ENCODE measurements around the gene DHRSX.
A peak's percentile ranks its signal among the peaks of the same experiment; 100 is the strongest.

Gene DHRSX
- 9.5 to 17.5 (median 14.1) reads per million in 9 experiments for total RNA-seq

- no peaks in the 10 kb centered on the region for H3K9me3 Mint-ChIP-seq
- H3K4me3 Mint-ChIP-seq: peak within 1 kb of the TSS; percentile 81
- peaks cover 13% of the 10 kb centered on the region for H3K36me3 Mint-ChIP-seq (ENCODE audit: insufficient read depth)
- peak; percentile 78 for ATAC-seq (replicated peaks)
- H3K27me3 Mint-ChIP-seq: no peaks in the 10 kb centered on the region
- peak in 2 of 3 experiments; percentile 19 to 44 for DNase-seq
- H3K4me1 Mint-ChIP-seq (ENCODE audit: low read depth in 2 of 2): peaks cover 15 to 40% of the 10 kb centered on the region in 2 donors
- peak within 1 kb of the TSS; percentile 95 to 96 for H3K27ac Mint-ChIP-seq
These were observed at the start of gene DHRSX, which contains the start of gene ZBED1 for GRCh38 chrX:2500803-2501558. Gene DHRSX (minus strand): TSS chrX:2500976. CDS start chrX:2500925, 51 bp downstream. Gene ZBED1 (minus strand): TSS chrX:2500976. CDS start chrX:2490719, 10,257 bp downstream.

GRCh38 chrX:2549876-2550275 lies 49.1 kb upstream of the DHRSX start:
- Mint-ChIP-seq H3K4me3 (no peak overlapping the region), H3K36me3 (ENCODE audit: insufficient read depth) (no peaks in the 10 kb centered on the region), H3K27me3 (peaks cover 24 to 27% of the 10 kb centered on the region in 2 donors), H3K4me1 (ENCODE audit: low read depth in 2 of 2) (no peaks in the 10 kb centered on the region), H3K27ac (no peak overlapping the region), H3K9me3 (no peaks in the 10 kb centered on the region)
- DNase-seq (no peak), ATAC-seq (replicated peaks) (no peak)

- H3K27me3 Mint-ChIP-seq: peaks cover 14 to 29% of the 10 kb centered on the region in 2 donors
- no peak overlapping the region for H3K27ac Mint-ChIP-seq
- H3K9me3 Mint-ChIP-seq: no peaks in the 10 kb centered on the region
- DNase-seq (no peak), ATAC-seq (replicated peaks) (no peak)
- H3K36me3 Mint-ChIP-seq (ENCODE audit: insufficient read depth): no peaks in the 10 kb centered on the region
- no peak overlapping the region for H3K4me3 Mint-ChIP-seq
- no peaks in the 10 kb centered on the region for H3K4me1 Mint-ChIP-seq (ENCODE audit: low read depth in 2 of 2)
These were observed 48.1 kb upstream of the DHRSX start for GRCh38 chrX:2548711-2549423.

- Mint-ChIP-seq H3K4me1 (ENCODE audit: low read depth in 2 of 2) (no peaks in the 10 kb centered on the region), H3K4me3 (no peak overlapping the region), H3K27ac (no peak overlapping the region), H3K36me3 (ENCODE audit: insufficient read depth) (no peaks in the 10 kb centered on the region), H3K9me3 (no peaks in the 10 kb centered on the region), H3K27me3 (peaks cover 10 to 27% of the 10 kb centered on the region in 2 donors)
- ATAC-seq (replicated peaks) (no peak), DNase-seq (no peak)
These were observed 47.0 kb upstream of the DHRSX start for GRCh38 chrX:2547736-2548135.

GRCh38 chrX:2546496-2546895 lies 45.7 kb upstream of the DHRSX start:
- ATAC-seq (replicated peaks) (no peak), DNase-seq (no peak)
- Mint-ChIP-seq H3K27me3 (peaks cover 20 to 30% of the 10 kb centered on the region in 2 donors), H3K9me3 (no peaks in the 10 kb centered on the region), H3K36me3 (ENCODE audit: insufficient read depth) (no peaks in the 10 kb centered on the region), H3K4me1 (ENCODE audit: low read depth in 2 of 2) (no peaks in the 10 kb centered on the region), H3K27ac (no peak overlapping the region), H3K4me3 (no peak overlapping the region)

GRCh38 chrX:2545144-2545543 lies 44.4 kb upstream of the DHRSX start:
- H3K9me3 Mint-ChIP-seq: no peaks in the 10 kb centered on the region
- no peak overlapping the region for H3K4me3 Mint-ChIP-seq
- ATAC-seq (replicated peaks) (no peak), DNase-seq (no peak)
- H3K27ac Mint-ChIP-seq: no peak overlapping the region
- no peaks in the 10 kb centered on the region for H3K36me3 Mint-ChIP-seq (ENCODE audit: insufficient read depth)
- peaks cover 15 to 30% of the 10 kb centered on the region in 2 donors for H3K27me3 Mint-ChIP-seq
- no peaks in the 10 kb centered on the region for H3K4me1 Mint-ChIP-seq (ENCODE audit: low read depth in 2 of 2)

- peaks cover 11 to 27% of the 10 kb centered on the region in 2 donors for H3K27me3 Mint-ChIP-seq
These were observed 42.2 kb upstream of the DHRSX start for GRCh38 chrX:2542826-2543521.

GRCh38 chrX:2541603-2542002 lies 40.8 kb upstream of the DHRSX start:
- DNase-seq (no peak), ATAC-seq (replicated peaks) (no peak)
- H3K4me1 Mint-ChIP-seq (ENCODE audit: low read depth in 2 of 2): no peaks in the 10 kb centered on the region
- no peak overlapping the region for H3K27ac Mint-ChIP-seq
- no peak overlapping the region for H3K4me3 Mint-ChIP-seq
- H3K36me3 Mint-ChIP-seq (ENCODE audit: insufficient read depth): no peaks in the 10 kb centered on the region
- H3K27me3 Mint-ChIP-seq: peaks cover 11 to 31% of the 10 kb centered on the region in 2 donors
- no peaks in the 10 kb centered on the region for H3K9me3 Mint-ChIP-seq

More at GRCh38 chrX:2542826-2543521, 42.2 kb upstream of the DHRSX start:
- no peaks in the 10 kb centered on the region for H3K4me1 Mint-ChIP-seq (ENCODE audit: low read depth in 2 of 2)
- no peaks in the 10 kb centered on the region for H3K9me3 Mint-ChIP-seq
- no peak overlapping the region for H3K27ac Mint-ChIP-seq
- no peak for DNase-seq
- no peaks in the 10 kb centered on the region for H3K36me3 Mint-ChIP-seq (ENCODE audit: insufficient read depth)
- no peak for ATAC-seq (replicated peaks)
- H3K4me3 Mint-ChIP-seq: no peak overlapping the region

GRCh38 chrX:2540426-2540947 lies 39.7 kb upstream of the DHRSX start:
- no peak for DNase-seq
- H3K4me1 Mint-ChIP-seq (ENCODE audit: low read depth in 2 of 2): no peaks in the 10 kb centered on the region
- no peak overlapping the region for H3K4me3 Mint-ChIP-seq
- no peak overlapping the region for H3K27ac Mint-ChIP-seq
- ATAC-seq (replicated peaks): no peak
- H3K36me3 Mint-ChIP-seq (ENCODE audit: insufficient read depth): no peaks in the 10 kb centered on the region
- no peaks in the 10 kb centered on the region for H3K9me3 Mint-ChIP-seq
- peaks cover 11 to 31% of the 10 kb centered on the region in 2 donors for H3K27me3 Mint-ChIP-seq

GRCh38 chrX:2539586-2539985 lies 38.8 kb upstream of the DHRSX start:
- no peaks in the 10 kb centered on the region for H3K9me3 Mint-ChIP-seq

GRCh38 chrX:2538031-2538757 lies 37.4 kb upstream of the DHRSX start:
- DNase-seq: no peak

More at GRCh38 chrX:2539586-2539985, 38.8 kb upstream of the DHRSX start:
- H3K27me3 Mint-ChIP-seq: peaks cover 11 to 30% of the 10 kb centered on the region in 2 donors
- H3K27ac Mint-ChIP-seq: no peak overlapping the region
- no peaks in the 10 kb centered on the region for H3K36me3 Mint-ChIP-seq (ENCODE audit: insufficient read depth)
- no peak overlapping the region for H3K4me3 Mint-ChIP-seq
- H3K4me1 Mint-ChIP-seq (ENCODE audit: low read depth in 2 of 2): no peaks in the 10 kb centered on the region
- no peak for ATAC-seq (replicated peaks)
- no peak for DNase-seq

GRCh38 chrX:2536974-2537373 lies 36.2 kb upstream of the DHRSX start:
- H3K4me1 Mint-ChIP-seq (ENCODE audit: low read depth in 2 of 2): no peaks in the 10 kb centered on the region
- no peaks in the 10 kb centered on the region for H3K9me3 Mint-ChIP-seq
- ATAC-seq (replicated peaks) (no peak), DNase-seq (no peak)
- no peak overlapping the region for H3K4me3 Mint-ChIP-seq
- H3K27ac Mint-ChIP-seq: no peak overlapping the region
- H3K27me3 Mint-ChIP-seq: peaks cover 5 to 23% of the 10 kb centered on the region in 2 donors
- no peaks in the 10 kb centered on the region for H3K36me3 Mint-ChIP-seq (ENCODE audit: insufficient read depth)

More at GRCh38 chrX:2538031-2538757, 37.4 kb upstream of the DHRSX start:
- Mint-ChIP-seq H3K4me1 (ENCODE audit: low read depth in 2 of 2) (no peaks in the 10 kb centered on the region), H3K9me3 (no peaks in the 10 kb centered on the region), H3K27me3 (peaks cover 11 to 30% of the 10 kb centered on the region in 2 donors), H3K36me3 (ENCODE audit: insufficient read depth) (no peaks in the 10 kb centered on the region), H3K4me3 (no peak overlapping the region), H3K27ac (no peak overlapping the region)
- ATAC-seq (replicated peaks): no peak

Data from effector memory CD8-positive, alpha-beta T cell (primary cell).